Left renal pelvis (tissue), 4 donors: Measurements from ENCODE around the gene HDGFL2. TPM values are rescaled to one million over a fixed set of nuclear protein-coding genes. Genes with fewer than 3 reads are reported as not detected.

Experiments used
- DNase-seq, 4 donors: peaks; one replicate each; pipeline ENCODE4 v3.0.0-alpha.2; 2013; ENCODE audit warnings: low read depth in 4 of 4, low spot score in 3 of 4
- polyA plus RNA-seq, 4 donors: library from polyadenylated mRNA; unstranded; fragments of 120-200 nt; gene quantifications; one replicate each; pipeline ENCODE4 v1.2.1, GENCODE V29; 2013; ENCODE audit not compliant: insufficient read length in 4 of 4

The HDGFL2 gene
- polyA plus RNA-seq, 4 donors: 62.6 to 88.6 (median 66.3) TPM

DNA sequence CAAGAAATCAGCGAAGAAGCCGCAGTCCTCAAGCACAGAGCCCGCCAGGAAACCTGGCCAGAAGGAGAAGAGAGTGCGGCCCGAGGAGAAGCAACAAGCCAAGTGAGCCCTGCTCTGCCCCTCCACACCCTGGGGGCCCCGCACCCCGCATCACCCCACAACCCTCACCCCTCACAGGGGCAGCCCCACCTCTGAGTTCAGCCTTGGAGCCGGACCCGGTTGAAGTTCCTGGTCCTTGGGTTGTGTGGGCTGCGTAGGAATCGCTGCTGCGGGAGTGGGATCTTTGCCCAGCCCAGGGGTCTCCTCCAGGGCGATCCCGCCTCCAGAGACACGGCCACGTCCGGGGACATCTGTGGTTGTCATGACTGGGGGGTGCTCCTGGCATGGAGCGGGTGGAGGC lies 24.2 kb downstream of the HDGFL2 start:
- DNase-seq: no peak

DNA sequence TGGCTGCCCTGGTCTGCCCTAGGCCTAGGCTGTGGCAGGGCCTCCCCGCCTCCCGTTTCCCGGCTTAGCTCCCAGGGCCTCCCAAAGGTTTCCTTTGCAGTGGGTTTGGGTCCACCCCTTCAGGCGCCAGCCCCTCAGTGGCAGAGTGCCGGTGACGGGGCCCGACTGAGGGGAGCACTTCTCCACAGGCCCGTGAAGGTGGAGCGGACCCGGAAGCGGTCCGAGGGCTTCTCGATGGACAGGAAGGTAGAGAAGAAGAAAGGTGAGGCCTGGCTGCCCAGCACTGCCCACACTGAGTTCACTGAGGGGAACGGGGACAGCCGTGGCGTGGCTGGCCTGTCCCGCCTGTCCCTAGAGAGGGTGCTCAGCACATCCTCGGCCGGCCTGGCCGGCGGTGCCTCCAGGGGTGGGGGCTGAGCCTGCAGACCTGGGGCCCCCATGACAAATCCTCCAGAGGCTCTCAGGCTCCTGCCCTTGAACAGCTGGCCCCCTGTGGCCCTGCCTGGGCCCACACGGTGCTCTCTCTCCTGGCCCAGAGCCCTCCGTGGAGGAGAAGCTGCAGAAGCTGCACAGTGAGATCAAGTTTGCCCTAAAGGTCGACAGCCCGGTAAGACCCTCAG lies 25.8 kb downstream of the HDGFL2 start:
- DNase-seq: no peak

DNA sequence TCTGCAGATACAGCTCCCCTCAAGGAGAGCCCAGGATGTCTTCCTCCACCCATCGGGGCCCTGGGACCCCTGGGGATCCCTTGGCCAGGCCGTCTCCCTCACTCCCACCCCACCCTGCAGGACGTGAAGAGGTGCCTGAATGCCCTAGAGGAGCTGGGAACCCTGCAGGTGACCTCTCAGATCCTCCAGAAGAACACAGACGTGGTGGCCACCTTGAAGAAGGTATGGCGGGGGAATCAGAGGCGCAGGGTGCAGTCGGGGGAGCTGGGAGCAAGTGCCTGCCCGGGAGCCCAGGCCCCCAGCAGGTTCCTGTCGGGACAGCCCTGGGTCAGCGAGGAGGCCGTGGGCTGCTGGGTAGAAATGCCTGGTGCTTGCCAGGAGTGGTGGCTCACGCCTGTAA lies 26.6 kb downstream of the HDGFL2 start:
- DNase-seq: no peak

DNA sequence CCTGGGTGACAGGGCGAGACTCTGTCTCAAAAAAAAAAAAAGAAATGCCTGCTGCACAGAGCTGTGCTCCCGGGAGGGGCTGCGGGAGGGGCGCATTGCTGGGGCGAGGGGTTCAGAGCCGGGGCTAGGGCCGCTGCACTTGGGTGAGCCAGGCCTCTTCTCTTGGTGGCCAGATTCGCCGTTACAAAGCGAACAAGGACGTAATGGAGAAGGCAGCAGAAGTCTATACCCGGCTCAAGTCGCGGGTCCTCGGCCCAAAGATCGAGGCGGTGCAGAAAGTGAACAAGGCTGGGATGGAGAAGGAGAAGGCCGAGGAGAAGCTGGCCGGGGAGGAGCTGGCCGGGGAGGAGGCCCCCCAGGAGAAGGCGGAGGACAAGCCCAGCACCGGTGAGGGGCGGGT lies 27.2 kb downstream of the HDGFL2 start:
- no peak for DNase-seq

DNA sequence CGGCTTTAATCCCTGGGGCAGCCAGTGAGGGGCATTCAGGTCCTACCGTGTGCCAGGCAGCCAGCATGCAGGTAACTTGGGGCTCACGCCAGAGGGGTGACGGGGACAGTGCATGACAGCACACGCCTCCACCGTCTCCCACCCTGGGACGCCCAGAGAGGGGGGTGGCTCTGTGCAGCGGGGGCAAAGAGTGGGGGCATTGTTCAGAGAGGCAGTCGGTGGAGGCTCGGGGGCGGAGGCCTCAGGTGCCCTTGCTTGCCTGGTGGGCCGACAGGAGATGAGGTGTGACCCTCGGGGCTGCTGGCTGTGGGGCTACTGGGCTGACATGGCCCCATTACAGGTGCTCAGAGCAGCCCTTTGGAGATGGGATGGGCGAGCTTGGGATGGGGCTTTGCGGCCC lies 27.8 kb downstream of the HDGFL2 start:
- DNase-seq: no peak

DNA sequence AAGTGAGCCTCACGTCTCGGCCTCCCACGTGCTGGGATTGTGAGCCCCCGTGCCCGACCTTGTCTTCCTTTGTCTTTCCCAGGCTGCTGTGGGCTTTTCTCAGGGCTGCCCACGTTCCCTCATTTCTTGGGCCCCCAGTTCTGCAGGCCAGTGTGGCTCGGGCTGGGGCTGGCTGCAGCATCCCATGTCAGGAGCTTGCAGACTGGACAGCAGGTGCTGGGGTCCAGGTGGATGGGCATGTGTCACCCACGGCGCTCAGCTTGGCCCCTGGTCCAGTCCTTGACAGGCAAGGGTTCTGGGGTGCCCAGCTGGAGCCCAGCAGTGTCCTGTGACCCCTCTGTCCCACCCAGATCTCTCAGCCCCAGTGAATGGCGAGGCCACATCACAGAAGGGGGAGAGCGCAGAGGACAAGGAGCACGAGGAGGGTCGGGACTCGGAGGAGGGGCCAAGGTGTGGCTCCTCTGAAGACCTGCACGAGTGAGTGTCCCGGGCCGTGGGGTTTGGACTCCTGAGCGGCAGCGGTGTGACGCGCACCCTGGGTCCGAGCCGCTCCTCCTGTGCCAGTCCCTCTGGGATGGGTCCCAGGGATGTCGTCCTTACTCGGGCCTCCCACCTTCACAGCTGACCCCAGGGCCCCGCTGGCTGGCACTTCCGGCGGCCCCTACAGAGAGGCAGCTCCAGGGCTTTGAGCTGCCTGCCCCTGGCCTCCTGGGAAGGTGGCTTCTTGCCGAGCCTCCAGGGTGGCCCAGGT lies 28.9 kb downstream of the HDGFL2 start:
- DNase-seq: no peak

DNA sequence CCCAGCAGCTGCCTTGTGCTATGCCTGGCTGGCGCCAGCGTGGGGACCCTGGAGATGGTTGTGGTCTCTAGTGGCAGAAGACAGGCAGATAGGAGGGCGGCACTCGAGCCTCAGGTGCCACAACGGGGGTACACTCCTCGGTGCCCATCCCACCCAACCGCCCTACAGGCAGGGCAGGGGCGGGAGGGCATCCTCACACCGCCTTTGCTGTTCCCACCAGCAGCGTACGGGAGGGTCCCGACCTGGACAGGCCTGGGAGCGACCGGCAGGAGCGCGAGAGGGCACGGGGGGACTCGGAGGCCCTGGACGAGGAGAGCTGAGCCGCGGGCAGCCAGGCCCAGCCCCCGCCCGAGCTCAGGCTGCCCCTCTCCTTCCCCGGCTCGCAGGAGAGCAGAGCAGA lies 29.6 kb downstream of the HDGFL2 start:
- no peak for DNase-seq

DNA sequence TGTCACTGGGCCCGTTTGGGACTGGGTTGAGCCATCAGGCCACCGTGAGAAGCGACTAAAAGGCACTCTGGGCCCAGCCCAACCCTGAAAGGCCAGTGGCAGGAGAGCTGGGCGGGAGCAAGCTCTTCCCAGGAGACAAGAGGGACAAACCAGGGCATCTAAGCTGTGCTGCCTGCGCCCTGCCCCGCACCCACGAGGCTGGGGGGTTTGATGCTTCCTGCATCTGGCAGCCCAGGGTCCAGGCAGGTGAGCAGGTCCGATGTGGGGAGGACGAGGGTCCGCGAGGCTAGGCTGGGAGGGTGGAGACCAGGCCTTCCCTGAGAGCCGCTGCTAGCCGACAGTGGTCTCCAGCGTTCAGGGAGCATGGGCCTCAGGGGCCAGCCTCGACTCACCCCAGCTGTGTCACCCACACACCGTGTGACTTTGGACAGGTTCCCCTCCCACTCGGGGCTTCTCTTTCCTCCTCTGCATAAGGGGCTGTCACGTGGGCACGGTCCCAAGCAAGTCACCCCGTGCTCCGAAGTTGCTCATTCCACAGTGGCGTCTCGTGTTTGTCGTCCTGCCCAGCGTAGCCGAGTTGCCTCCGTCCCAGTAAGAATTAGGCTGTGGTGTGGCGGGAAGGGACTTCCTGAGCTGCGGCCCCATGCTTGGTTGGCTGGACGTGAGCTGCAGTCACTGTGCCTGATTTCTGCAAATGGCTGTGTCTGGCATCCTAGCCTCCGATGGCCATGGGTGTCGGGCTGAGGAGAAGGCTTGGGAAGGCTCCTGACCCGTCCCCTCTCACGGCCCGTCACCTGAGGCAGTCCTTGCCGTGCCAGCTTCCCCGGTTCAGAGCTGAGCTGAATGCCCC lies 30.4 kb downstream of the HDGFL2 start:
- DNase-seq: no peak

DNA sequence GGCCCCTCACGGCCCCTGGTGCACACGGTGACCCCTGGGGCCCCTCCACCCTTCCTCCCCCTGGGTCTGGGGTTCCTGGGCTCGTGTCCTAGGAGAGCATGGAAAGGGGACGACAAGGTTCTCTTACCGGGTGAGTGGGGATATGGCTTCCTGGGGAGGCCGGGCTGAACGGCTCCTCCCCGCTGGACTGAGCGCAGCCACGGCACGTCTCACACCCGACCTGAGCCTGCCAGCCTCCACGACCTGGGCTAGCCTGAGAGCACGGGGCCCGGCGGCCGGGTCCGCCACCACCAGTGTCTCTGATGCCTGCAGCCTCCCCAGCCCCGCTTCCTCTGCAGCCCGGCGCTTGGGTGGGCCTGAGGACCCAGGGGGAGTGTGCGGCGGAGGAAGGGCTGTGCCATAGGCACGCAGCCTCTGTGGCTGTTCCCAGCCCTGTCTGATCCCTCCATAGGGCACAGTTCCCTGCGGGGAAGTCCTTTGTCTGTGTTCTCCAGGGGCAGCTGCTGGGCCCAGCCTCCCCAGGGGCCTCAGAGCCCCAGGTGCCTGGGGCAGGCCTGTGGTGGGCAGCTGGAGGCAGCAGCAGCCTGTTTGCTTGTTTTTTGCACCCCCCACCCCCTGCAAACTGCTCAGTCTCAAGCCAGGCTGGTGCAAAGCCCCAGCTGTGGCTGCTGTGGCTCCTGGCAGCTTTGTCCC lies 31.2 kb downstream of the HDGFL2 start:
- DNase-seq: no peak

DNA sequence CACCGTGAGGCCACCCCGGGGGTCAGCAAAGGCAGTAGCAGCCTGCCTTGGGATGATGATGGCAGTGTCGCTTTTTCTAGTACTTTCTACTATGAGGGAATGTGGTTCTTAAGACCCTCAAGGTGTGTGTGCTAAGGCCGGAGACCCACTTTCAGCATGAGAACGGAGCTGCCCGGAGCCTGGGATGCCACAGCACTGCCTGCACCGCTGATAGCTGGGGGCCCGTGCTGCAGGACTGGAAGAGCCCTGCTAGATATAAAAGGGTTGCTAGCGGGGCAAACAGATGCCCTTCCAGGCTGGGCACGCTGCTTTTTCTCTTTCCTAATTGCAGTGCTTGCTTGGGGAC lies 31.7 kb downstream of the HDGFL2 start:
- no peak for DNase-seq

DNA sequence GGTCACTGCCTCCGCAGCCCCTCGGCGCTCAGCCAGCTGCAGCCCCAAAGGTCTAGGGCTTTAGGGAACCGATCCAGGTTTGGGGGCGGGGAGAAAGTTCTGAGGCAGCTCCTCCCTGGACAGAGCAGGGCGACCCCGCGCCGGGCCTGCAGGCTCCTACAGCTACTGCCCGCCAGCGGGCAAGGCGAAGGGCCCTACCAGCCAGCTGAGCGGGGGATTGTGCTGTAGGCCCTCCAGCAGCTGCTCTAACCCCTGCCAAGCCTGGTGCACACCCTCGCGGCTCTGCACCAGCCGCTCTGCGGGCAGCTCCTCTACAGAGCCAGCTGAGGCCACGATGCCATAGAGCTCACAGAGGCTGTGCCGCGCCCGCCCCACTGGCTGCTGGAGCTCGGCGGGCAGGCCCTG lies 32.2 kb downstream of the HDGFL2 start:
- DNase-seq: no peak

DNA sequence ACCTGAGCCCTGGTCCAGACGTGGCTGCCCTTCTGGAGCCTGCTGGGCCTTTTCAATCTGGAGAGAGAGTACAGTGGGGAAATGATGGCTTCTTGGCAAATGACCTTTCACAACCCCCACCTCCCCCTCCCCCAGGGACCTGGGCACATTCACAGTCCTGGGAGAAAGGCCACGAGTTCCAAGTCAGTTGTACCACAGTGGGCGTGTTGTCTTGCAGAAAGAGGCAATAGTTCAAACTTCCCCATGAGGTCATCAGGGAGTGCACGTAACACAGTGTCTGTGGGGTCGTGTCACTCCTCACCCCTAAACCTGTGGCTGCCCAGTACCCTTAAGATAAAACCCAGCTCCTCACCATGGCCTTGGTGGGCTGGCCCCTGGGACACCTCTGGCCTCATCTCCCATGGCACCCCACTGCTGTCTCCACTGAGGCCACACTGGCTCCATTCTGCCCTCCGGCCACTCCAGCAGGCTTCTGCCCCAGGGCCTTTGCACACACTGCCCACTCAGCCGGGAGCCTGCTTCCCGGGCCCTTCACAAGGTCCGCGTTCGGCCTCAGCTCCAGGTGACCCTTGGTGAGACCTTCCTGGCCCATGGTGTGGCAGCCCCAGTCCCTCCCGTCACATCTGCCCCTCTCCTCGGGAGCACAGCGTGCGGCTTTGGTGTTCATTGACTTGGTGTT lies 32.9 kb downstream of the HDGFL2 start:
- no peak for DNase-seq

DNA sequence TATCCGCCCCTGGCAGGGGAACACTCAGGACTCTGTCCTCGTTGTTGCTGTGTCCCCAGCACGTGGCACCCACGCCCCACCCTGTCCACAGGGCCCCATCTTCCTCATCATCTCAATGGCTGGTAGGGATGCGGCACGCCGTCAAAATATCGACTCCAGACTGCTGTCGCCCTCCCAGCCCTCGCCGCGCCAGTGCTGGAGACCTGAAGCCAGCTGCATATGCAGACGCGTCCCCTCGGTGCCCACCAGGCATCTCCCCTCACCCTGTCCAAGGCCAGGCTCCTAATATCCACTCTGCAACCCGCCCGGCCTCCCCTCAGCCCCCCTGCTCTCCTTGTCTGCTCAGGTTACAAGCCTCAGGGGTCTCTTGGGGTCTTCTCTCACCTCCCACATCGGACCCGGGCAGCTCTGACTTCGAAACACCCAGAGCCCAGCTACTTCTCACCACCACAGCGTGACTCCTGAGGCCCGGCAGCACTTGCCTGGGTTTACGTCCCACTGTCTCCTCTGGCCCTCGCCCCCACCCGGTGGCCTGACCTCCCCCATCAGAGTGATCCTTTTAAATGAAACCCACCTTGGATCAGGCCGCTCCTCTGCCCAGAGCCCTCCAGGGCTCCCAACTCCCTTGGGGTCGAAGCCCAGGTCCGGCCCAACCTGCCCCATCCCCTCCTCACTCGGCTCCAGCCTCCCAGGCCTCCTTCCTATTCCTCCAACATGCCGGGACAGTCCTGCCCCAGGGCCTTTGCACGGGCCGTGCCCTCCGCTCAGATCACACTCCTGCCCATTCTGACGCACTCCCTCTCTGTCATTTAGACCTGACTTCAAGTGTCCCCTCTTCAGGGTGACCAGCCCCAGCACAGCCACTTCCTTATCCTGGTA lies 33.7 kb downstream of the HDGFL2 start:
- DNase-seq: no peak

DNA sequence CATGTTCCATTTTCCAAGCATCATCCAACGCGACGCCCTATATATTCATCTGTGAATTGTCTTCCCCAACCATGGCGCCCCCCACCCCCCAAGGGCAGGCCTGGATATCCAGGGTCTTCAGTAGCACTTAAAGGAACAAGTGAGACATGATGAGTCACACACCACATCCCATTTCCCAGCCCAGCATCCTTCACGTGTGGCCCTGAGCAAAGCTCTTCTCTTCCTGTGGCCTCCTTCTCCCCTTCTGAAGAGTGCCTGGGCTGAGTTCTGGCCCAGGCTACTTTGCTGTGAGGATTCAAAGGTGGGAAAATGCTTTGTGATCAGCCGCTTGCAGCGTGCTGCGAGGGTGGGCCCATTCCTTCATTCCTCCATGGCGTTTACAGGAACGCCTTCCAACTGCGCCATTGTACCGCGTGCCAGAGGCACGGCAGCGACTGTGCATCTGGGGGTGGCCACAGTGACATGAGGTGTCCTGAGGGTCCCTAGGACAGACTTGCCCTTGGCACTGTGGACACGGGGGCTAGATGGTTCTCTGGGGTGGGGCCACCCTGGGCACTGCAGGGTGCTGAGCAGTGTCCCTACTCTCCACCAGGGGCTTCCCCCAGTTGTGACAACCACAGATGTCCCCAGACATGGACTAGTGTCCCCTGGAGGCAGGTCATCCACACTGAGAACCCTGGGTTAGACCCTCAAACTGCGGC lies 34.5 kb downstream of the HDGFL2 start:
- DNase-seq: no peak

DNA sequence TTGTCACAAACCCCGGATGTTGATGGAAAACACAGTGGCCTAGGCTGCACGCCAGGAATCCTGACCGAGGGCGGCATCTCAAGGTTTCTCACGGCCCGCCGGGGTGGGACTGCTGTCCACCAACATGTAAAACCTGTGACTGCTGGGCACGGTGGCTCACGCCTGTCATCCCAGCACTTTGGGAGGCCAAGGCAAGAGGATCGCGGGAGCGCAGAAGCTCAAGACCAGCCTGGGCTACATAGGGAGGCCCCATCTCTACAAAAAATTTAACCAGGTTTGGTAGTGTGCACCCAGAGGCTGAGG lies 35.0 kb downstream of the HDGFL2 start:
- no peak for DNase-seq

DNA sequence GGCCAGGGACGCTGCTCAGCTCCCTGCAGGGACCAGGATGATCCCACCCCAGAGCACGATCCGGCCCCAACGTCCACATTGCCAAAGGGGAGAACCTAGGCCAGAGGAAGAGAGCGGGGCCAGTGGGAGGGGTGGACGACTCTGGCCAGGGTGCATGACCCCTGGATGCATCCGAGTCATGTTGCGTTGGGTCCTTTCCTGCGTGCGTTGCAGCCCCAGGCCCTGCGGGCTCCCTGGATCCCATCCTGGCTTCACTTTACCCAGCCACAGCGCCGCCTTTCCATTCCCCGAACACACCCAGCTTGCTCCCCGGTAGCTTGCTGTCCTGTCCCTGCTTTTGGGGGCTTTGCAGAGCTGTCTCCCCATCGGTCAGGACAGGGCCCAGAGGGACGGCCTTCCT lies 35.7 kb downstream of the HDGFL2 start:
- DNase-seq: no peak

DNA sequence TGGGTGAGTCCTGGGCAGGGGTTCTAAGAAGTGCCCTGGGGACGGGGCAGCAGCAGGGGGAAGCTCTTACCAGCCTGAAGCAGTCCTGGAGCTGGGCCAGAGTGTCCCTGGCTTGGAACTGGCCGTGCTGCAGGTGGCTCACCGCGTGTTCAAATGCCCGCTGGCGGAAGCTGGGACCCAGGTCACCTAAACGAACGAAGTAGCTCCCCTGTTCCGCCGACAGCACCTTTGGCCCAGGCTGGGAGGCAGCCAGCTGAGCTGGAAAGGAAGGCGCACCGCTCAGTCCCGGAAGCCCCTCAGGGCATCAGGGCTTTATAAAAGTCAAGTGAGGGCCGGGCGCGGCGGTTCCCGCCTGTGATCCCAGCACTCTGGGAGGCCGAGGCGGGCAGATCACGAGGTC lies 36.6 kb downstream of the HDGFL2 start:
- no peak for DNase-seq

DNA sequence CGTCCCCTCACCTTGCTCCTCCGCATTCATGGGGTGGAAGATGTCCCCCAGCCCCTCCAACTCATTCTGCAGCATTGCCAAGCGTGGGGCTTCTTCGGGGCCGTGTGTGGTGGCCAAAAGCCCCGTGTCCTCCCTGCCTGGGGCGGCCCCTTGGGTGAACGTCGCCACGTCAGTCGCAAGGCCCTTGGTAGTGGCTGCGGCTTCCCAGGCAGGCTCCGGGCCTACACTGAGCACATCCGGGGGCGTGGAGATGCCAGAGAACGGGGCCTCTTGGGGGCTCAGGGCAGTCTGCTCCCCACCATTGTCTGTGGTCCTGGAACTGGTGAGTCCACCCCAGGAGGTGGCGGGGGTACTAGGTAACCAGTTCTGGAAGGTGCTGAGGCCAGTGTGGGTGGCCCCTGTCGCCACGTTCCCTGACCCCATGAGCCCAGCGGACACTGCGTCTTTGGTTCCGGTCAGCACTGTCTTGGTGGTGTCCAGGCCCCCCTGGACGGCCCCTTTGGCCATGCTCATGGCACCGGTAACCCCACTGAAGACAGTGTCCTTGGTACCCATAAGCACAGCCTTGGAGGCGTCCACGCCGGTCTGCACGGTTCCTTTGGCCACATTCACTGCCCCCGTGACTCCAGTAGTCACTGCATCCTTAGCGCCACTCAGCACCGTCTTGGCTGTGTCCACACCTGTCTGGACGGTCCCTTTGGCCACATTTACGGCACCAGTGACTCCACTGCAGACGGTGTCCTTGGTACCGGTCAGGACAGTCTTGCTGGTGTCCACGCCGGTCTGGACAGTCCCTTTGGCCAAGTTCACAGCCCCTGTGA lies 38.5 kb downstream of the HDGFL2 start:
- DNase-seq: no peak
